ENCODE results near the gene SPRYD4. TPM values are rescaled to one million over a fixed set of nuclear protein-coding genes. Genes with fewer than 3 reads are reported as not detected.
"Not testable (repeated sequence)": the region's sequence is repeated elsewhere in the genome, so short reads cannot be mapped to it uniquely, and the experiment has no call there.

Gene SPRYD4
- total RNA-seq, 1 donor from 2014 or later, result 3.0 TPM

DNA sequence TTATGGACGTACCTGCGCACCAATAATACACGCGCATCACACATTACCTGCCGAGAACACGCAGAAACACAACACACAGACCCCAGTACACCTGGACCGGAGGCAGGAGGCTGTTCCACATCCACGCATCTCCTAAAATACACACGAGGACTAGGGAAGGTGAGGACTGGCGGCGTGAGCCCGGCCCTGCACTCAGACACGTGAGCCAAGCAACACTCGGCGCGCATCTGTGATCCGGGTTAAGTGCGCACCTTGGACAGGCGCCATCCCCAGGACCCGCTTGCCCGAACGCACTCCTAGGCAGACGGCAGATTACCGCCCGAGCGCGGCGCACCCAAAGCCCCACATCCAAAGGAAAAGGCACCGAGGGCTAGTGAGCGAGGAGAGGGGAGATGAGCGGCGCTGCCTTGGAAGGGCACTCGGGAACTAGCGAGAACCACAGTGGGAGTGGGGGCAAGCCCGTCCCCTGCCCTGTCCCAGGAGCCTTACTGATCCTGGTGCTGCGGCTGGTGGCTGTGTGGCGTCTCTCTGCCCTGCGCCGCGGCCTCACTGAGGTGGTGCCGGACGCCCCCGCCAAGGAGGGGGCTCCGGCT is 19.2 kb downstream of the SPRYD4 start:
- H3K27me3 ChIP-seq, result peaks cover 73% of the 10 kb centered on the region
- peak overlapping the region; percentile 86 for H2AFZ ChIP-seq (replicated peaks)
- no peaks in the 10 kb centered on the region for H3K36me3 ChIP-seq
- DNase-seq (ENCODE audit: low spot score), result peak; percentile 66
- peaks cover 17% of the 10 kb centered on the region for H3K9me3 Mint-ChIP-seq
- H3K79me2 ChIP-seq (ENCODE audit: low read depth), result no peaks in the 10 kb centered on the region
- no peak overlapping the region for H3K27ac Mint-ChIP-seq
- TF ChIP-seq, protein P1, sequence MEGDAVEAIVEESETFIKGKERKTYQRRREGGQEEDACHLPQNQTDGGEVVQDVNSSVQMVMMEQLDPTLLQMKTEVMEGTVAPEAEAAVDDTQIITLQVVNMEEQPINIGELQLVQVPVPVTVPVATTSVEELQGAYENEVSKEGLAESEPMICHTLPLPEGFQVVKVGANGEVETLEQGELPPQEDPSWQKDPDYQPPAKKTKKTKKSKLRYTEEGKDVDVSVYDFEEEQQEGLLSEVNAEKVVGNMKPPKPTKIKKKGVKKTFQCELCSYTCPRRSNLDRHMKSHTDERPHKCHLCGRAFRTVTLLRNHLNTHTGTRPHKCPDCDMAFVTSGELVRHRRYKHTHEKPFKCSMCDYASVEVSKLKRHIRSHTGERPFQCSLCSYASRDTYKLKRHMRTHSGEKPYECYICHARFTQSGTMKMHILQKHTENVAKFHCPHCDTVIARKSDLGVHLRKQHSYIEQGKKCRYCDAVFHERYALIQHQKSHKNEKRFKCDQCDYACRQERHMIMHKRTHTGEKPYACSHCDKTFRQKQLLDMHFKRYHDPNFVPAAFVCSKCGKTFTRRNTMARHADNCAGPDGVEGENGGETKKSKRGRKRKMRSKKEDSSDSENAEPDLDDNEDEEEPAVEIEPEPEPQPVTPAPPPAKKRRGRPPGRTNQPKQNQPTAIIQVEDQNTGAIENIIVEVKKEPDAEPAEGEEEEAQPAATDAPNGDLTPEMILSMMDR (IDR thresholded peaks at IDR 0.05), result no peak
- peak; percentile 86 for TF ChIP-seq EZH2 (IDR thresholded peaks at IDR 0.05)
- H3K4me2 ChIP-seq, result peak overlapping the region; percentile 91
- no peaks in the 10 kb centered on the region for H3K9me3 ChIP-seq (ENCODE audit: low read depth)
- H3F3A ChIP-seq (ENCODE audit: low read depth), result peaks cover 9% of the 10 kb centered on the region
- no peak overlapping the region for H3K9ac ChIP-seq
- H3K27me3 Mint-ChIP-seq (ENCODE audit: insufficient read depth, low read depth), result peaks cover 44% of the 10 kb centered on the region
- peaks cover 1% of the 10 kb centered on the region for H3K36me3 Mint-ChIP-seq
- peaks cover 9% of the 10 kb centered on the region for H3K4me1 Mint-ChIP-seq
- no peaks in the 10 kb centered on the region for H3K4me1 ChIP-seq
- H4K20me1 ChIP-seq (ENCODE audit: low read depth), result no peaks in the 10 kb centered on the region
- no peak overlapping the region for H3K27ac ChIP-seq
- H3K4me3 Mint-ChIP-seq, result peak overlapping the region; percentile 89
- peak overlapping the region; percentile 66 for H3K4me3 ChIP-seq

DNA sequence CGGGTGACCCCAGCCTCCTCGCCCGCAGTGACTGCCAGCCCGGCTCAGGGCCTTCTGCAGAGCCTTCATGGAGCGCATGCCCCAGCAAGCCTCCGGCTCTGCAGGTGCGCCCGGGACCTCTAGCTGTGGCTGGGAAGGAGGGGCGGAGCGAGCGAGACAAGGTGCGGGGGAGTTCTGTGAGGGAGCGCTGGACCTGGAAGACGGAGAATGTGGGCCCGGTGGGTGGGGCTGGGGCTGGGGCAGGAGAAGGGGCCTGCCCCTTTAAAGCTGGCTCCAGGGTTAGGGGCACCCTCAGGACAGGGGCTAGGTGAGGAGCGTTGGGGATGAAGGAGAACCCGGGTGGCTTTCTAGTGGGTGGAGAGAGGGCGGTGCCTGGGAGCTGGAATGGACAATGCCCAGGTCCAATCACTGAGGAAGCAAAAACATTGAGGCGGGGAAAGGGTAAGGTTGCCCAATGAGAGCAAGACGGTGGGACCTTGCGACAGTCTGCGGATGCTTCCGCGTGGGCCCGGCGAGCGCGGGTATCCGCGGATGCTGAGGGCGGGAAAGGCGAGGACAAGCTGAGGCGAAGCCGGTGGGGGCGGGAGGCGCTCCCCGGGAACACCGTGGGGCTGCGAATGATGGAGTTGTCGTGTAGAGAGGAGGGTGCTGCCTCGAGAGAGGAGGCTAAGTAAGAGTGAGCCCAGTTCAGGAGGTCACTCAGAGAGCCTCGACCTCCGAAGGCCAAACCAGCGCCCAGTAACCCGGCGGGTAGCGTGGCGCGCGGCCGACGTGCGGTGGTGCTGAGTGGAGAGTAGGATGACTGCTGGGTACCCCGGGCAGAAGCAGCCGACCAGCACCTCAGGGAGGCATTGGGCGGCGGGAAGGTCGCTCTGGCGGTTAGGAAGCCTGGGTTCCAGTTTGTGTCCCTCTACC is 19.9 kb downstream of the SPRYD4 start, which contains the start of gene GLS2:
Gene GLS2 (minus strand): TSS at position 121 of the 915 bp plus-strand sequence. CDS start 43 bp downstream, at position 78.
- Histone ChIP-seq H2AFZ (replicated peaks) (peak within 1 kb of the TSS; percentile 86), H3K79me2 (ENCODE audit: low read depth) (no peaks in the 10 kb centered on the region), H3K4me3 (peak within 1 kb of the TSS; percentile 66), H4K20me1 (ENCODE audit: low read depth) (no peaks in the 10 kb centered on the region), H3K9ac (no peak within 1 kb of the TSS), H3K4me1 (no peaks in the 10 kb centered on the region), H3K9me3 (ENCODE audit: low read depth) (no peaks in the 10 kb centered on the region), H3K4me2 (peak within 1 kb of the TSS; percentile 91), H3K36me3 (no peaks in the 10 kb centered on the region), H3F3A (ENCODE audit: low read depth) (peaks cover 9% of the 10 kb centered on the region), H3K27ac (no peak within 1 kb of the TSS), H3K27me3 (peaks cover 74% of the 10 kb centered on the region)
- Mint-ChIP-seq H3K36me3 (peaks cover 1% of the 10 kb centered on the region), H3K27me3 (ENCODE audit: insufficient read depth, low read depth) (peaks cover 44% of the 10 kb centered on the region), H3K9me3 (peaks cover 20% of the 10 kb centered on the region), H3K27ac (no peak within 1 kb of the TSS), H3K4me3 (peak within 1 kb of the TSS; percentile 89), H3K4me1 (peaks cover 9% of the 10 kb centered on the region)
- peak; percentile 79 for DNase-seq (ENCODE audit: low spot score)
- TF ChIP-seq, protein P1 (IDR thresholded peaks at IDR 0.05), result no peak
- TF ChIP-seq EZH2phosphoT487 (IDR thresholded peaks at IDR 0.05) (peak; percentile 29), EZH2 (IDR thresholded peaks at IDR 0.05) (no peak)

- Mint-ChIP-seq H3K36me3 (peaks cover 1% of the 10 kb centered on the region), H3K9me3 (peaks cover 28% of the 10 kb centered on the region), H3K27ac (no peak overlapping the region), H3K4me3 (no peak overlapping the region), H3K4me1 (peaks cover 9% of the 10 kb centered on the region), H3K27me3 (ENCODE audit: insufficient read depth, low read depth) (peaks cover 46% of the 10 kb centered on the region)
- H2AFZ ChIP-seq (replicated peaks), result no peak overlapping the region
- H3K9me3 ChIP-seq (ENCODE audit: low read depth), result peaks cover 7% of the 10 kb centered on the region
- H3F3A ChIP-seq (ENCODE audit: low read depth), result peaks cover 4% of the 10 kb centered on the region
- no peak overlapping the region for H3K4me3 ChIP-seq
- no peaks in the 10 kb centered on the region for H3K4me1 ChIP-seq
- no peak overlapping the region for H3K4me2 ChIP-seq
- H3K36me3 ChIP-seq, result no peaks in the 10 kb centered on the region
- H3K79me2 ChIP-seq (ENCODE audit: low read depth), result no peaks in the 10 kb centered on the region
- no peak overlapping the region for H3K27ac ChIP-seq
- H3K27me3 ChIP-seq, result peaks cover 71% of the 10 kb centered on the region
- TF ChIP-seq EZH2phosphoT487 (IDR thresholded peaks at IDR 0.05) (no peak), EZH2 (IDR thresholded peaks at IDR 0.05) (no peak)
- TF ChIP-seq, protein P1 (IDR thresholded peaks at IDR 0.05), result no peak
- H4K20me1 ChIP-seq (ENCODE audit: low read depth), result no peaks in the 10 kb centered on the region
- DNase-seq (ENCODE audit: low spot score), result no peak
- H3K9ac ChIP-seq, result no peak overlapping the region
Observed at GRCh38 chr12:56490360-56490759, 22.0 kb downstream of the SPRYD4 start.

DNA sequence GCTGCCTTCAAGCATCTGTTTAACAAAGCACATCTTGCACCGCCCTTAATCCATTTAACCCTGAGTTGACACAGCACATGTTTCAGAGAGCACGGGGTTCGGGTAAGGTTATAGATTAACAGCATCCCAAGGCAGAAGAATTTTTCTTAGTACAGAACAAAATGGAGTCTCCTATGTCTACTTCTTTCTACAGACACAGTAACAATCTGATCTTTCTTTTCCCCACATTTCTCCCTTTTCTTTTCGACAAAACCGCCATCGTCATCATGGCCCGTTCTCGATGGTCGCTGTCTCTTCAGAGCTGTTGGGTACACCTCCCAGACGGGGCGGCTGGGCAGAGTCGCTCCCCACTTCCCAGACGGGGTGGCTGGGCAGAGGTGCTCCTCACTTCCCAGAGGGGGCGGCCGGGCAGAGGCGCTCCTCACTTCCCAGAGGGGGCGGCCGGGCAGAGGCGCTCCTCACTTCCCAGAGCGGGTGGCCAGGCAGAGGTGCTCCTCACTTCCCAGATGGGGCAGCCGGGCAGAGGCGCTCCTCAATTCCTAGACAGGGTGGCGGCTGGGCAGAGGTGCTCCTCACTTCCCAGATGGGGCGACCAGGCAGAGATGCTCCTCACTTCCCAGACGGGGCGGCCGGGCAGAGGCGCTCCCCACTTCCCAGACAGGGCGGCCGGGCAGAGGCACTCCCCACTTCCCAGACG is 25.2 kb downstream of the SPRYD4 start:
- H3K9me3 Mint-ChIP-seq, result peaks cover 34% of the 10 kb centered on the region
- Histone ChIP-seq H3K27me3 (peaks cover 44% of the 10 kb centered on the region), H3F3A (ENCODE audit: low read depth) (peaks cover 12% of the 10 kb centered on the region)
- peaks cover 13% of the 10 kb centered on the region for H3K4me1 Mint-ChIP-seq
- not testable (repeated sequence) for H3K36me3 Mint-ChIP-seq; H3K79me2 ChIP-seq (ENCODE audit: low read depth); DNase-seq (ENCODE audit: low spot score); H3K27ac ChIP-seq; H3K4me1 ChIP-seq; H3K4me2 ChIP-seq; H3K4me3 Mint-ChIP-seq; H3K36me3 ChIP-seq; H3K4me3 ChIP-seq; H2AFZ ChIP-seq (replicated peaks); H3K27ac Mint-ChIP-seq; H3K9ac ChIP-seq; H4K20me1 ChIP-seq (ENCODE audit: low read depth); H3K9me3 ChIP-seq (ENCODE audit: low read depth)
- peaks cover 34% of the 10 kb centered on the region for H3K27me3 Mint-ChIP-seq (ENCODE audit: insufficient read depth, low read depth)

DNA sequence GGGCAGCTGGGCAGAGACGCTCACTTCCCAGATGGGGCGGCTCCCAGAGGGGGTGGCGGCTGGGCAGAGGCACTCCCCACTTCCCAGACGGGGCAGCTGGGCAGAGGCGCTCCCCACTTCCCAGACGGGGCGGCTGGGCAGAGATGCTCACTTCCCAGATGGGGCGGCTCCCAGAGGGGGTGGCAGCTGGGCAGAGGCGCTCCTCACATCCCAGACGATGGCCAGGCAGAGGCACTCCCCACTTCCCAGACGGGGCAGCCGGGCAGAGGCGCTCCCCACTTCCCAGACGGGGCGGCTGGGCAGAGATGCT is 25.7 kb downstream of the SPRYD4 start:
- H3K36me3 ChIP-seq; DNase-seq (ENCODE audit: low spot score); H4K20me1 ChIP-seq (ENCODE audit: low read depth); H3K79me2 ChIP-seq (ENCODE audit: low read depth); H3K4me2 ChIP-seq; H2AFZ ChIP-seq (replicated peaks); H3K36me3 Mint-ChIP-seq; H3K9ac ChIP-seq; H3K27ac Mint-ChIP-seq; H3K9me3 ChIP-seq (ENCODE audit: low read depth); H3K4me3 Mint-ChIP-seq; H3K27ac ChIP-seq; H3K4me3 ChIP-seq: not testable (repeated sequence)
- peaks cover 33% of the 10 kb centered on the region for H3K27me3 Mint-ChIP-seq (ENCODE audit: insufficient read depth, low read depth)
- H3K4me1 Mint-ChIP-seq, result peaks cover 18% of the 10 kb centered on the region
- peaks cover 29% of the 10 kb centered on the region for H3K9me3 Mint-ChIP-seq
- Histone ChIP-seq H3K4me1 (peaks cover 12% of the 10 kb centered on the region), H3K27me3 (peaks cover 39% of the 10 kb centered on the region), H3F3A (ENCODE audit: low read depth) (peaks cover 17% of the 10 kb centered on the region)
